Astrocyte of the cerebellum (primary cell): ENCODE data around the gene FTSJ3.
"Not testable (repeated sequence)": the region's sequence is repeated elsewhere in the genome, so short reads cannot be mapped to it uniquely, and the experiment has no call there.

Experiments used
- DNase-seq: peaks from one replicate; pipeline ENCODE4 v3.0.0-alpha.2; 2011; ENCODE audit warnings: low read depth
- H3K4me3 ChIP-seq: 2 replicates; pipeline ENCODE4 v1.5.1; 2011; ENCODE audit warnings: mild to moderate bottlenecking, low read depth, low read length, moderate library complexity
- in situ Hi-C: cut with HindIII; loops from 2 replicates; pipeline ENCODE4 v1.10.0; 2017; ENCODE audit warnings: low sequenced_read_pairs
- TF ChIP-seq, protein P1 (sequence below): IDR thresholded peaks from 2 replicates; pipeline ENCODE4 v1.5.1; 2012; ENCODE audit warnings: low read length, low read depth, moderate library complexity, mild to moderate bottlenecking; ENCODE audit errors: missing control alignments

FTSJ3 gene

DNA sequence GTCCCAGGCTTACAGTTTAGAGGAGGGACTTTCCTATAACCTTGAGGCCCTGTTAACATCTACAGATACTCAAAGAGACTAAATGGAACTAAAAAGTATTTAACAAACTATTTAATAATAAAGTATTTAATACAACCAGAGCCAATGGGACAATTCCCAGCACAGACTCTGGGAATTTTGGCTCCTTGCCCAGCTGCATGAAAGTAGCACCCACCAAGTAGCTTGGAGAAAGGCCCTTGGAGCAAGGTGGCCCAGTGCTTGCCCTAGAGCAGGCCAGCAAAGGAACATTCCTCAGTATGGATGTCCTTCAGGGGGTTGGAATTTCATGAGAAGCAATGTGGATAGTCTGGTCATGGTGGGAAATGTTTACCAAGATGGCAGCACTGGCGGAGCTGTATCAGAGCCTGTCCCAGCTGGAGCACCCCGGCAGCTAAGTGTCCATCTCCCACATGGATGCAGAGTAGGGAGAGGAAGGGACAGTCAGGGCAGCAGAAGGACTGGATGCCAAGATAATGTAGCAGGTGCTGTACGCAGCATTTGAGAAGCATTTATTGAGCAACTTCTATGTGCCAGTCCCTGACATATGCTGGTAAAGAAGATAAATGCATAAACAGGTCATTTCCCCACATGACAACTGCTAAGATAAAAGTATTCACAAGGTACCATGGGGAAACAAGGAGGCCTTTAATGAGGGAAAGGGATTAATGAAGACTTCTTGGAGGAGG lies 20.2 kb upstream of the FTSJ3 start:
- DNase-seq: no peak
- TF ChIP-seq, protein P1, sequence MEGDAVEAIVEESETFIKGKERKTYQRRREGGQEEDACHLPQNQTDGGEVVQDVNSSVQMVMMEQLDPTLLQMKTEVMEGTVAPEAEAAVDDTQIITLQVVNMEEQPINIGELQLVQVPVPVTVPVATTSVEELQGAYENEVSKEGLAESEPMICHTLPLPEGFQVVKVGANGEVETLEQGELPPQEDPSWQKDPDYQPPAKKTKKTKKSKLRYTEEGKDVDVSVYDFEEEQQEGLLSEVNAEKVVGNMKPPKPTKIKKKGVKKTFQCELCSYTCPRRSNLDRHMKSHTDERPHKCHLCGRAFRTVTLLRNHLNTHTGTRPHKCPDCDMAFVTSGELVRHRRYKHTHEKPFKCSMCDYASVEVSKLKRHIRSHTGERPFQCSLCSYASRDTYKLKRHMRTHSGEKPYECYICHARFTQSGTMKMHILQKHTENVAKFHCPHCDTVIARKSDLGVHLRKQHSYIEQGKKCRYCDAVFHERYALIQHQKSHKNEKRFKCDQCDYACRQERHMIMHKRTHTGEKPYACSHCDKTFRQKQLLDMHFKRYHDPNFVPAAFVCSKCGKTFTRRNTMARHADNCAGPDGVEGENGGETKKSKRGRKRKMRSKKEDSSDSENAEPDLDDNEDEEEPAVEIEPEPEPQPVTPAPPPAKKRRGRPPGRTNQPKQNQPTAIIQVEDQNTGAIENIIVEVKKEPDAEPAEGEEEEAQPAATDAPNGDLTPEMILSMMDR: no peak
- no peak overlapping the region for H3K4me3 ChIP-seq
- in situ Hi-C loops: no loop called here

DNA sequence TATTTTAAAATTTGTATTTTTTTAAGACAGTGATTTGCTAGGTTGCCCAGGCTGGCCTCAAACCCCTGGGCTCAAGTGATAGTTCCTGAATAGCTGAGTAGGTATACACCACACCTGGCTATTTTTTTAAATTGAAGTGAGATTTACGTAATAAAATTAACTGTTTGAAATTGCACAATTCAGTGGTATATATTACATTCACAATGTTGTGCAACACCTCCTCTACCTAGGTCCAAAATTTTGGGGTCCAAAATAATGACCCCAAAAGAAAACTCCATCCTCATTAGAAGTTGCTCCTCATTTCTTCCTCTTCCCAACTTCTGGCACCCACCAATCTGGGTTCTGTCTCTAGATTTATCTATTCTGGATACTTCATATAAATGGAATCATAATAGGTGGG lies 18.0 kb upstream of the FTSJ3 start:
- in situ Hi-C loops: no loop called here
- no peak for DNase-seq
- TF ChIP-seq, protein P1: no peak

DNA sequence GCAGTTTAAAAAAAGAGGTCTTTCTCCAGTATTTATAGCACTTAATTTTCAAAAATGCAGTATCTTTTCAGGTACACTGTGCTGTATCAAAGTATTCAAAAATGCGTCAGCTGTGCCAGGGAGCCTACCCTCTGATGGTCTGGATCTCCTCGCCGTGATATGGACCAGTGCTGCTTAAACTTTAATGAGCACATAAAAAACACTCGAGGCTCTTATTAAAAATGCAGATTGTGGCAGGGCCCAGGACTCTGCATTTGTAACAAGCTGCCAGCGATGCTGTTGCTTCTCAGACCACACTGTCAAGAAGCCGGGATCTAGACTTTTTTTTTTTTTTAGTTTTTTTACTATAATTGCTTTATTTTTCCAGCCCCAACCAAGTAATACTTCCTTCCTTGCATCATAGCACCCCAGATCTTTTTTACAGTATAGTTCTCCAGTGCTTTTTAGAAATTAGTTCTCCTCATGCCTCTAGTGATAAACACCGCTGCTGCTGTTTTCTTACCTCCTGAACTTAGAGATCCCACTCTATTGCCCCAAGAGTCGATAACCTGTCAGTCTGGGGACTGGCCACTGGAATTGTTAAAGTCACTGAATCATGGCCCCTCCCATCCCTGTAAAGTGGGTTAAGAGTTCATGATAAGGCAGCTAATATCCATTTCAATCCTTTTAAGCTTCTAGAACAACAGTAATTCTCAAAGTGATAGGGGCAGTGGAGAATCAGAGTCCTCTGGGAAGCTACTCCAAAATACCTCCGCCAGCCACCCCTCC lies 16.6 kb upstream of the FTSJ3 start:
- TF ChIP-seq, protein P1: no peak
- H3K4me3 ChIP-seq: no peak overlapping the region
- in situ Hi-C loops: no loop called here
- DNase-seq: no peak

More for the DNA sequence above, 18.0 kb upstream of the FTSJ3 start:
- no peak overlapping the region for H3K4me3 ChIP-seq

DNA sequence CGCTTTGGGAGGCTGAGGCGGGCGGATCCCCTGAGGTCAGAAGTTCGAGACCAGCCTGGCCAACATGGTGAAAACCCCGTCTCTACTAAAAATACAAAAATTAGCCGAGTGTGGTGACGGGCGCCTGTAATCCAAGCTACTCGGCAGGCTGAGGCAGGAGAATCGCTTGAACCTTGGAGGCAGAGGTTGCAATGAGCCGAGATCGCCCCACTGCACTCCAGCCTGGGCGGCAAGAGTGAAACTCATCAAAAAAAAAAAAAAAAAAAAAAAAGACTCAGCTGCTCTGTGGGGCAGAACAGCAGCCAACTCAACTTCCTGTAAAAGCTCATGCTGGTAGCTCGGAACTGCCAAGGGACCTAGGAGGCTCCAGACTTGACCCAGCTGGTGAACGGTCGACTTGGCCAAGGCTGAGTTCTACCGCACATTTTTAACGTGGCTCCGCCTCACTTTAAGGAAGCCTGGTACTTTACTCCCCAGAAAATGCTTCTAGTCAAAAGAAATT lies 16.0 kb upstream of the FTSJ3 start:
- peak overlapping the region; percentile 85 for H3K4me3 ChIP-seq
- DNase-seq, in situ Hi-C loops: not testable (repeated sequence)

DNA sequence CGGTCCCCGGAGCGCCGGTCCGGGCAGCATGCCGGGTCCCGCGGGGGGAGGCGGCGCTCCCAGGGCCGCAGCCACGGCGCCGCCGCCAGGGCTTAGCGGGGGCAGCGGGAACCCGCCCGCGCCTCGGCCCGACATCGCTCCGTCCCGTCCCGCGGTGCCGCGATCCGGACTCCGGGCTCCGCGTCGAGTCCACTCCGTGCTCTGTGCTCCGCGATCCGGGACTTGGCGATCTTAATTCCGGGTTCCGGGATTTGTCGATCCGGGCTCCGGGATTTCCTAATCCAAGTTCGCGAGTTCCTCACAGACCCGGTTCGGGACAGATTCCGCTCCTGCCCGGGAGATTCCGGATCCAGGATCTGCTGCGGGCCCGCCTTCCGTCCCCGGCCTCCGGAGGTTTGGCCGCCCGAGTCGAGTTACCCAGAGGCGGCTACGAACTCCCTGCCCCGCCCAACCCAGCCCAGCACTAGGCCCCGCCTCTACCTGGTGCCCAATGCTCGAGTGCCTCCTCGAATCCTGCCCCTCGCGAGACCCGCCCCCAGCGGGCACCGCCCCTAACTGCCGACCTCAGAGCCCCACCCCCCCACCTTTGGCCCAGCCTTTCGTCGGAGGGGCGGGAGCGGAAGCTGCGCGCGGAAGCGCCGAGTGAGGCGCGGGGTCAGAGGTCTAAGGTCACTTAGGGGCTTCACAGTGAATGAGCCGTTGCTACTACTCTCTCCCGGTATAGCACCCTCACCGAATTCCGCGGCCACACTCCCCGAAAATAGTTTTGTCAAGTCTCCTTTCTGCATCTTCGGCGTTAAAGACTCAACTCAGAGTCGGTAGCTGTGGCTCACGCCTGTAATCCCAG lies 15.3 kb upstream of the FTSJ3 start, which contains the start of gene SMARCD2:
SMARCD2 (minus strand) TSS at position 146 of the 847 bp plus-strand sequence; CDS start at position 135, 11 bp downstream.
- in situ Hi-C loops: no loop called here
- peak; percentile 99 for DNase-seq
- TF ChIP-seq, protein P1: no peak
- H3K4me3 ChIP-seq: peak within 1 kb of the TSS; percentile 85

DNA sequence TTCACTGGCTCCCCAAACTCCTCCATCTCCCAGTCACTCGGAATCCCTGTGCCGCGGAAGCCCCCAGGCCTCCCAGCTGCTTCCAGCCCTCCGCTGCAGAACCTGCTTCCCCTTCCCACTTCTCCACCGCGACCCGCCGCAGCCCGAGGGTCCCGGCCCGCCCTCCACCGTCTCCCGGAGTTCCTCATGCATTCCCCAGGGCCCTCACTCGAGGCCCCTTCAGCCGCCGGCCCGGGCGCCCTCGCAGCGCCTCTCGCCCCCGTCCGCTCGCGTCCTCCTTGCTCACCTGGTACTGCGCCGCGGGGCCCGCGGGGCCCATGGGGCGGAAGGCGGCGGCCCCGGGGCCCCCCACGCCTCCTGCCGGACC lies 14.7 kb upstream of the FTSJ3 start:
- peak overlapping the region; percentile 85 for H3K4me3 ChIP-seq
- in situ Hi-C loops: no loop called here
- TF ChIP-seq, protein P1: no peak
- DNase-seq: no peak
